ENCODE results near the gene OR4F6.

OR4F6 gene

GRCh38 chr15:101799665-101800064, 3.6 kb upstream of the OR4F6 start:
- Histone ChIP-seq H3K27ac (ENCODE audit: poor library complexity, severe bottlenecking) (no peak overlapping the region), H3K4me3 (ENCODE audit: severe bottlenecking) (no peak overlapping the region), H3K36me3 (ENCODE audit: low read depth) (no peaks in the 10 kb centered on the region), H3K27me3 (ENCODE audit: insufficient read depth, poor library complexity, severe bottlenecking) (peaks cover 4% of the 10 kb centered on the region), H3K4me1 (ENCODE audit: insufficient read depth, poor library complexity, severe bottlenecking) (peaks cover 3% of the 10 kb centered on the region), H3K9me3 (ENCODE audit: severe bottlenecking) (no peaks in the 10 kb centered on the region)
- no peak for ATAC-seq (ENCODE audit: low read depth)
- TF ChIP-seq, protein P1, sequence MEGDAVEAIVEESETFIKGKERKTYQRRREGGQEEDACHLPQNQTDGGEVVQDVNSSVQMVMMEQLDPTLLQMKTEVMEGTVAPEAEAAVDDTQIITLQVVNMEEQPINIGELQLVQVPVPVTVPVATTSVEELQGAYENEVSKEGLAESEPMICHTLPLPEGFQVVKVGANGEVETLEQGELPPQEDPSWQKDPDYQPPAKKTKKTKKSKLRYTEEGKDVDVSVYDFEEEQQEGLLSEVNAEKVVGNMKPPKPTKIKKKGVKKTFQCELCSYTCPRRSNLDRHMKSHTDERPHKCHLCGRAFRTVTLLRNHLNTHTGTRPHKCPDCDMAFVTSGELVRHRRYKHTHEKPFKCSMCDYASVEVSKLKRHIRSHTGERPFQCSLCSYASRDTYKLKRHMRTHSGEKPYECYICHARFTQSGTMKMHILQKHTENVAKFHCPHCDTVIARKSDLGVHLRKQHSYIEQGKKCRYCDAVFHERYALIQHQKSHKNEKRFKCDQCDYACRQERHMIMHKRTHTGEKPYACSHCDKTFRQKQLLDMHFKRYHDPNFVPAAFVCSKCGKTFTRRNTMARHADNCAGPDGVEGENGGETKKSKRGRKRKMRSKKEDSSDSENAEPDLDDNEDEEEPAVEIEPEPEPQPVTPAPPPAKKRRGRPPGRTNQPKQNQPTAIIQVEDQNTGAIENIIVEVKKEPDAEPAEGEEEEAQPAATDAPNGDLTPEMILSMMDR (IDR thresholded peaks at IDR 0.05; ENCODE audit: poor library complexity, severe bottlenecking), result no peak
- DNase-seq (ENCODE audit: low spot score), result no peak

DNA sequence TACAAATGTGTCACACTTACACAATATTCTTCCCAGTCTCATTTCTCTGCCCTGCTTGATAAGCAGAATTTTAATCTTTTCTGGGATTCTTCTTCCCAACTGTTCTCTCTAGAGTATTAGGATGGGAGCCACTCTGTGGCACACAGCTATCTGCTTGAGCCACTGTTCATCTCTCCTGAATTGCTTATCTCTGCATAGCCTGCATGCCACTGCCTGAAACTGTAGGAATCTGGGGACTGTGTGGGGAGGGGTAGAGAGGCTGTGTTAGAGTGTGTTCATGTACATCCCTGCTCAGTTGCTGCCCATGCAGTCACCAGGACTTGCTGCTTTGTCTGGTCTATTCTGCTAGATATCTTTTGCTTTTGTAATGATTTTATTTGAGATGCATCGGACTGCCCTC, 2.3 kb upstream of the OR4F6 start:
- H3K27me3 ChIP-seq (ENCODE audit: insufficient read depth, poor library complexity, severe bottlenecking), result peaks cover 4% of the 10 kb centered on the region
- TF ChIP-seq, protein P1 (IDR thresholded peaks at IDR 0.05; ENCODE audit: poor library complexity, severe bottlenecking), result no peak
- ATAC-seq (ENCODE audit: low read depth), result peak; percentile 25; the same call in 1 of the 3 replicates

DNA sequence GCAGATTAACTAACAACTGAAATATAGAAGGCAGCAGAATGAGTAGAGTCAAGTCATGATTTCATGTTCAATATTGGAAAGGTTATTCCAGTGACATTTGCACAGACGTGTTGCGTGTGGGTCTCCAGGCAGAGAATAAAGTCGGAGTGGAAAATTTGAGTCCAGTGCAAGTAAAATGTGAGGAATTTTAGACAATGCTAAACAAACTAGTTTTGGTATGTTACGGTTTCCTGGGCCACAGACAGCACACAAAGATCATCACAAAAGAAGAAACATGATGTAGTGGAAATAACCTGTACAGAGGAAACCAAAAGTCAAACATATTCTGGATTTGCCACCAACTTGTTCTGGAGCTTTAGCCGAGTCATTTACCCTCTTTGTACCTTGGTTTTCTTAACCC, 367 bp downstream of the OR4F6 start:
- Histone ChIP-seq H3K9me3 (ENCODE audit: severe bottlenecking) (no peaks in the 10 kb centered on the region), H3K27me3 (ENCODE audit: insufficient read depth, poor library complexity, severe bottlenecking) (peaks cover 4% of the 10 kb centered on the region), H3K4me3 (ENCODE audit: severe bottlenecking) (no peak overlapping the region), H3K36me3 (ENCODE audit: low read depth) (no peaks in the 10 kb centered on the region), H3K4me1 (ENCODE audit: insufficient read depth, poor library complexity, severe bottlenecking) (peaks cover 5% of the 10 kb centered on the region), H3K27ac (ENCODE audit: poor library complexity, severe bottlenecking) (no peak overlapping the region)
- ATAC-seq (ENCODE audit: low read depth) (no peak), DNase-seq (ENCODE audit: low spot score) (no peak)
- TF ChIP-seq, protein P1 (IDR thresholded peaks at IDR 0.05; ENCODE audit: poor library complexity, severe bottlenecking), result no peak

More for the DNA sequence above, 2.3 kb upstream of the OR4F6 start:
- Histone ChIP-seq H3K36me3 (ENCODE audit: low read depth) (no peaks in the 10 kb centered on the region), H3K4me1 (ENCODE audit: insufficient read depth, poor library complexity, severe bottlenecking) (peaks cover under 1% of the 10 kb centered on the region), H3K9me3 (ENCODE audit: severe bottlenecking) (no peaks in the 10 kb centered on the region), H3K27ac (ENCODE audit: poor library complexity, severe bottlenecking) (no peak overlapping the region), H3K4me3 (ENCODE audit: severe bottlenecking) (no peak overlapping the region)
- DNase-seq (ENCODE audit: low spot score), result no peak

- DNase-seq (ENCODE audit: low spot score), result no peak
- no peak overlapping the region for H3K27ac ChIP-seq (ENCODE audit: poor library complexity, severe bottlenecking)
- H3K27me3 ChIP-seq (ENCODE audit: insufficient read depth, poor library complexity, severe bottlenecking), result peaks cover 4% of the 10 kb centered on the region
- H3K9me3 ChIP-seq (ENCODE audit: severe bottlenecking), result no peaks in the 10 kb centered on the region
- ATAC-seq (ENCODE audit: low read depth), result no peak
- no peak overlapping the region for H3K4me3 ChIP-seq (ENCODE audit: severe bottlenecking)
- TF ChIP-seq, protein P1 (IDR thresholded peaks at IDR 0.05; ENCODE audit: poor library complexity, severe bottlenecking), result no peak
- no peaks in the 10 kb centered on the region for H3K36me3 ChIP-seq (ENCODE audit: low read depth)
- H3K4me1 ChIP-seq (ENCODE audit: insufficient read depth, poor library complexity, severe bottlenecking), result peaks cover 5% of the 10 kb centered on the region
Observed at GRCh38 chr15:101804375-101804774, 1.1 kb downstream of the OR4F6 start.

DNA sequence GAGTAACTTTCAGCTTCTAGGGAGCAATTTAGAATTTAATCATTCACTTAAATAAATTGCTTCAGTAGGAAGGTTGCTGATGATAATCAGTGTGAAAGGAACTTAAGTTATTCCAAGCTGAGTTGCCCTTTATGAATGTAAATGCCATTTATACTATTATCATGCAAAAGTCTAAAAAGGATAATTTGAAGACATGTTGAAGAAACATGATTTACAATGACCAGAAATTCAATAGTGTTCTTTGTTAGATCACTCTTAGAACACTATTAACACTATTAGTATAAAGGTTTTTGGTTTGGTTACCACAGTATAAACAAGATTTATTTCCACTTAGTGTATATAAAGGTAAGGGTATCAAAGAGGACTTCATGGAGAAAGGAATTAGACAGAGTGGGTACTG, 1.6 kb downstream of the OR4F6 start:
- peaks cover 5% of the 10 kb centered on the region for H3K4me1 ChIP-seq (ENCODE audit: insufficient read depth, poor library complexity, severe bottlenecking)
- DNase-seq (ENCODE audit: low spot score) (no peak), ATAC-seq (ENCODE audit: low read depth) (no peak)
- TF ChIP-seq, protein P1 (IDR thresholded peaks at IDR 0.05; ENCODE audit: poor library complexity, severe bottlenecking), result no peak
- no peak overlapping the region for H3K27ac ChIP-seq (ENCODE audit: poor library complexity, severe bottlenecking)
- peaks cover 4% of the 10 kb centered on the region for H3K27me3 ChIP-seq (ENCODE audit: insufficient read depth, poor library complexity, severe bottlenecking)
- H3K36me3 ChIP-seq (ENCODE audit: low read depth), result no peaks in the 10 kb centered on the region
- no peak overlapping the region for H3K4me3 ChIP-seq (ENCODE audit: severe bottlenecking)
- no peaks in the 10 kb centered on the region for H3K9me3 ChIP-seq (ENCODE audit: severe bottlenecking)
